HG03097 (cell line): ENCODE results near the gene MYL7.
A peak's percentile ranks its signal among the peaks of the same experiment; 100 is the strongest.
"Not testable (repeated sequence)": the region's sequence is repeated elsewhere in the genome, so short reads cannot be mapped to it uniquely, and the experiment has no call there.

Experiments used
- ATAC-seq: cut with Tn5 transposase; IDR thresholded peaks from one replicate; pipeline ENCODE4 v1.9.1; 2021; ENCODE audit not compliant: unreplicated experiment, low FRiP score

MYL7 gene

DNA sequence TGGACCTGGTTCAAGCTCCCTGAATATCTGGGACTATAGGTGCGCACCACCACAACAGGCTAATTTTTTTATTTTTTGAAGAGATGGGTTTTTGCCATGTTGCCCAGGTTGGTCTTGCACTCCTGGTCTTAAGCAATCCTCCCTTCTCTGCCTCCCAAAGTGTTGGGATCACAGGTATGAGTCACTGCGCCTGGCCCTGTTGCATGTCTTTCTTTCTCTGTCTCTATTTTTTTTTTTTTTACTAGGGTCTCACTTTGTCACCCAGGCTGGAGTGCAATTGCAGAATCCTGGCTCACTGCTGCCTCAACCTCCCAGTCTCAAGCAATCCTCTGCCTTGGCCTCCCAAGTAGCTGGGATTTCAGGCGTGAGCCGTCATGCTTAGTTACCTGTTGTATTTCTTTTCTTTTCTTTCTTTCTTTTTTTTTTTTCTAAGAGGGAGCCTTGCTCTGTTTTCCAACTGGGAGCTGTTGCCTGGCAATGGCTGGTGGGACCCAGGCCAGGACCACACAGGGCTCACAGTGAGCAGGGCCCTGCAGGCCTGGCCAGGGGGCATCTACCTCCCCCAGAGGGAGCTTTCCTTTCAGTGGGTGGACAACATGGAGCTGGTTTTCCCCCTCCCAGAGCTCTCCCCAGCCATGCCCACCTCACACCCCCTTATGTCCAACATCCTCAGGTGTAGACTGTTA lies 6.0 kb downstream of the MYL7 start:
- ATAC-seq = no peak

DNA sequence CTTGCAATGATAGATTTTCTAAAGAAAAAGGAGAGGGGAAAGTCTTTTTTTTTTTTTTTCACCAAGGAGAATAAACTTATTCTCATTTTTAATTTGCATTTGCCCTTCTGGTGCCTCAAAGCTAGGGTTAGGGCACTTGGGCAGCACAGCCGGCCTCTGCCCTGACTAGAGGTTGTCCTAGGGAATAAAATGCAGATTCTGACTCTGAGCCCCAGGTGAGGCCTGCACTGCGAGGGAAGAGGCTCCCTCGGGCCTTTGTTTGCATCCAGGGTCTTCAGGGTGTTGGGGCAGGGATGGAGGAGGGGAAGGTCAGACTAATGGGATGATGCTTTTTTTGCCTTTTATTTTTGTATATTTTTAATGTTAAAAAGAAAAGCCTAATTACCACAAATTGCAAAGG lies 7.8 kb downstream of the MYL7 start:
- no peak for ATAC-seq

DNA sequence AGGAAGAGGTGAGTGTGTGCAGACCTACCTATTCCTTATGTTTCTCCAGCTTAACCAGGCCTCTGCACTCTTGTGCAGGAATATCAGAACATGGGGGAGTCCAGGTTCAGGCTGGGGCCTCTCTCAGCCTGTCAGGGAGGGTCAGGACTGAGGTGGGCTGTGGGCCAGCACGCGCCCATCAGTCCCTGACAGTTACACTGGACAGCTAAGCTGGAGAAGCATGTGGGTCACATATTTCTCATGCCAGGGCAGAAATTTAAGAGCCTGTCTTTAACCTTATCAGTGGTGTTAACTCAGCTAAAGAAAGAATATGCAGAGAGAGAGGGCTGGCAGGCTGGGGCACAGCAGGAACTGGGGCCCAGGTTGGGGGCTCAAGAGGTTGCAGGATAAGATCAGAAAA lies 9.1 kb downstream of the MYL7 start:
- ATAC-seq = no peak

DNA sequence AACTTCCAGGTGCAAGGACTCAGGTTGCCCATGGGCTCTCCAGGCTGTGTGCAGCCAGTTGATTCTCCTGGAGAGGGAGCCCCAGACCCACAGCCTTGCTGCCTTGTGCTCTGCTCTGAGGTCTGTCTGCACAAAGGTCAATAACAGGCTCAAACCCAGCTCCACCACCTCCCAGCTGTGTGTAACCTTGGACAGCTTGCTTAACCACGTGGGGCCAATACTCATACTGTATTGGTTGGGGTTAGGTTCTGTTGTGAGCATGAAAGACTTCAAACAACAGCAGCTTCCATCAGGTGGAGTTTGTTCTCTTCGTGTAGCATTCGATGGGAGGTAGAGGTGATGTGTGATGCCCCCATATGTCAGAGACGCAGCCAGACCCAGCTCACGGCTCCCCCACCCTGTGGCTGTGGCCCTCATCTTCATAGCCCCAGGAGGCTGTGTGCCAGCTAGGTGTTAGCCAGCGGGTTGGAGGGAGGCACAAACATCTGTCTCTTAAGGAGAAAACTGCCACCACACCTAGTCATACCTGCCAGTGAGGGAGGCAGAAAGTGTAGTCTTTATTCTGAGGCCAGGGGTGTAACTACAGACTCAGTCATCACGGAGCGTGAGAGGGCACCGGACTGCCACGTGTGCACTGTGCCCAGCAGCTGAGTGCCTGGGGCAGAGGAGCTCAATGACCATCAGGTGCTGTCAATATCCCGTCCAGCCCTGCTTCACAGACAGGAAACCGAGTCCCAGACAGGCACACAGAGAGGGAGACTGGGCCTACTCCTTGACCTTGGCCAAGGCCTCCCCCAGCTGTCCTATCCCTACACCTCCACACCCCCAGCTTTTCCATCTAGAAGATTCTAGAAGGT lies 9.7 kb downstream of the MYL7 start:
- ATAC-seq = no peak

DNA sequence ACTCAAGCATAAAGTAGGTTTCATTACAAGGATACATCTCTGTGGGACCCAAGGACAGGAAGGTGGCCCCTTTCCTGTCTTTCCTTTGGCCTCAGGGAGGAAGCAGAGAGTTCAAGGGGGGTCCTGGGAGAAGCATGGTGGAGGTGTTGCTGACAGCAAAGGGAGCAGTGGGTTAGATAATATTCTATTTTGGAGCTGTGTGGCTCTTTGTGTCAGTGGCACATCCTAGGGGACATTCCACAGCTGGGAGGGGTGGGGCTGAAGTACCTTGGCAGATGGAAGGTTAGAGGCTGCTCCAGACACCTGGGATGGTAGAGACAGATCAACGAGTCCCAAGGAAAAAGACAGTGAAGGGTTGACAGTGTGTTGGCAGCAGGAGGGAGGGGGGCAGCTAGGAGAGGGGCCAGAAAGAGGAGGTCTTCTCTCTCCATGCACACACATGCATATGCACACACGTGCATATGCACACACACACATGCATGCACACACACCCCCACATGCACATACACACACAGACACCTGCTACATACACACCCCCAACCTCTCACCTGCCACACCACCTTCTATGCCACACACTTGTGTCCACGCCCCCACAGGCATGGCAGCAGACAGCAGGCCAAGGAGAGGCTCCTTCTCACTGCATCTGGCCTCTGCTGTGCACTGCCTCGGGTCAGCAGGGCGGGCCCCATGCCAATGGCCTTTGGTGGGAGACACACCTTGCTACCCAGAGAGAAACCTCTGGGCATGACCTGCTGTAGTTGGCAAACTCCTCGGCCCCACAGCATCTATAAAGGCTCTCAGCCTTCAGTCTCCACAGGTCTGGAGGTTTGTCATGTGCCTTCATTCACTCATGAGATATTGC lies 12.2 kb downstream of the MYL7 start:
- no peak for ATAC-seq

DNA sequence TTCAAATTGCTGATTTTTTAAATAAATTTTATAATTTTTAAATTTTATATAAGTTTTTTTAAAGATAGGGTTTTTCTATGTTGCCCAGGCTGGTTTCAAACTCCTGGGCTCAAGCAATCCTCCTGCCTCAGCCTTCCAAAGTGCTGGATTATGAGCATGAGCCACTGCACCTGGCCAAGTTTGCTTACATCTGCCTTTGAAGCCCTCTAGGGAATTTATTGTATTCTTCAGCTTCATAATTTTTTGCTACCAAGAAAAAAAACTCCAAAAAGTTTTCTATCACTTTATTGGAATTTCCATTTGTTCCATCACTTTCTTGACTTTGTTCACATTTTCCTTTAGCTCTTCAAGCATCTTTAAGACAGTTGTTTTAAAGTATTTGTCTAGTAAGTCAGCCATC lies 14.0 kb downstream of the MYL7 start:
- no peak for ATAC-seq

DNA sequence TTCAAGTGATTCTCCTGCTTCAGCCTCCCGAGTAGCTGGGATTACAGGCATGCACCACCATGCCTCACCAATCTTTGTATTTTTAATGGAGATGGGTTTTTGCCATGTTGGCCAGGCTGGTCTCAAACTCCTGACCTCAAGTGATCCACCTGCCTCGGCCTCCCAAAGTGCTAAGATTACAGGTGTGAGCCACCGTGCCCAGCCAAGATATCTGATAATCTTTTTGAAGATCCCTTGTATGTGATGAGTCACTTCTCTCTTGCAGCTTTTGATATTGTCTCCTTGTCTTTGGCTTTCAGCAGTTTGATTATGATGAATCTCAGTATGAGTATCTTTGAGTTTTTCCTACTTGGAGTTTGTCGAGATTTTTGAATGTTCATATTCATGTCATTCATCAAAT lies 14.6 kb downstream of the MYL7 start:
- ATAC-seq = not testable (repeated sequence)

DNA sequence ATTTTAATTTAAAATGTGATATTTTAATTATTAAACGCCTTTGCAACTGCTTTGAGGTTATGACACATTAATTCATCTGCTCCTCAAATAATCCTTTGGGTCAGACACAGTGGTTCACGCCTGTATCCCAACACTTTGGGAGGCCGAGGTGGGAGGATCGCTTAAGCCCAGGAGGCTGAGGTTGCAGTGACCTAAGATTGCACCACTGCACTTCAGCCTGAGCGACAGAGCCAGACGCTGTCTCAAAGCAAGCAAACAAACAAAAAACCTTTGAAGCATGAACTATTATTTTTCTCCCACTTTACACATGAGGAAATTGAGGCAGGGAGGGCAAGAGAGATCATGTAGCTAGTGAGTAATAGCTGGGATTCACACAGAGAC lies 16.3 kb downstream of the MYL7 start:
- ATAC-seq = no peak

DNA sequence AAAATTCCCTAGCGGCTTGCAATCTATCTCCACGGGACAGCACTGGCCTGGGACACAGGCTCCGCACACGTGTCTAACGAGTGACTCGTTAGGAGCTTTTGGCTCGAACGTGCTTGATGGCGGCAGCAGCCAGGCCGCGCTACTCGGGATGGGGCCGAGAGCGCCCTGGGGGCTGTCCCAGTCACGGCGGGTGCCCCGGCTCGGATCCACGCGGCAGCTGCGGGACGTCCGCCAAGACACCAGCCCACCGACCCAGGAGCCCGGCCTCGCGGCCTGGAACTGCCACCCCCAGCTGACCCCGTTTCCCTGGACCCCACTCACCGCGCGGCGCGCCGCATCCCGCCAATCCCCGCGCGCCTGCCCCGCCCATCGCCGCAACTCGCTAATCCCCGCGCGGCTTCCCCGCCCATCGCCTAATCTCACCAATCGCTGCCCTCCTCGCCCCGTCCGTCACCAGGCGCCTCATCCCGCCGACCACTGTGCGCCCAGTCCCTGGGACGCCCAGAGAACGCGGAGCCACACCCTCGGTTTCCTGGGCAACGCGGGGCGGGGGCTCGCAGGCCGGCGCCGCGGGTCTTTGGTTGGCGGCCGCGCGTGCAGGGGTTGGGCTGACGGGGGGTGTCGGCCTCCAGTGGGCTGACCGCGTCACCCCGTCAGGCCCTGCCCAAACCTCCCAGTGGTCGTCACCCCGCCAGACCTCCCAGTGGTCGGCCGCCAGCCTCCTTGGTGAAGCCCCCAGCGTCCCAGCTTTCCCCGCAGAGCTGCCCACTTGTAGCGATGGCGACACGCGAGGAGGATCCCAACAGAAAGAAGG lies 17.7 kb downstream of the MYL7 start, which contains the start of gene POLD2:
Gene POLD2 (minus strand): TSS at position 359 of the 814 bp plus-strand sequence. CDS start 1,495 bp downstream, outside the sequence.
- peak; percentile 98 for ATAC-seq

DNA sequence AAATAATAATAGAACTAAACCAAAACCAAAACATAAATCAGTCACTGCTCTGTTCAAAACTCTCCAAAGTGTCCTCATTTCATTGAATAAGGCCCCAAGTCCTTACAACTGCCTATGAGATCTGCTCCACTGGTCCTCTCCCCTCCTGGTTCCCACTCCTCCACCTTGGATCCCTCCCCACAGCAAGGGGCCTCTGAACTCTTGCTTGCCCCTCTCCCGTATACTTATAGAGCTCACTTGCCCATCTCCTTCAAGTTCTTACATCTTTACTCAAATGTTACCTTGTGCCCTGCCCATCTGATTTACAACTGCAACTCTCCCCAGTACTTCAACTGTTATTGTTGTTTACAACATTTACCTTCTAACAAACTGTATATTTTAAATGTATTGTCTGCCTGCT lies 18.6 kb downstream of the MYL7 start:
- no peak for ATAC-seq

DNA sequence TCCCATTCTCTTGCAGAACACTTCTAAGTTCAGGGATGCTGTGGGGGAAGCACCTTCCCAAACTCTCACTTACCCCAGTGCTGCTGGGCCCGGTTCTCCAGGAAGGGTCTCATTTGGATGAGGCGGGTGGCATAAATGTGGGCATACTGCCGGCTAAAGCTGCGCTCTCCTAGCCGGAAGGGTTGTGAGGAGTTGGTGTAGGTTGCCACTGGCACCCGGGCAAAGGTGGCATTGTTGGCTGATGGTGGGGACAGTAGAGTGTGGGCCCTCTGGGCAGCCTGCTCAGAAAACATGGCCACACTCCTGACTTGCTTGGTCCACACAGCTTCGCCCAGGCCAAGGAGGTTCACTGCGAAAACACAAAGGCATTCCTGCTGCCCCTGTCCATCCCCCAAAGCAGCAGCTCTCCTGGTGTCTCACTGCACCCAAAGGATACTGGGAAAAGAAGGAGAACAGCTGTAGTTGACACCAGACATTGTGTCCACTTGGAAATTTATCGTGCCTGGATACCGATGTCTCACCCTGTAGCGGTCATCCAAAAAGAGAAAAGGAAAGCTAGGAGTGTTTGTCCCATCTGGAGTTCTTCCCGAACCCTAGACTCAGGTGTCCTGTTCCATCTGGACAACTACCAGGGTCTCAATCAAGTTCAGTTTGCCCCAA lies 19.2 kb downstream of the MYL7 start:
- no peak for ATAC-seq

DNA sequence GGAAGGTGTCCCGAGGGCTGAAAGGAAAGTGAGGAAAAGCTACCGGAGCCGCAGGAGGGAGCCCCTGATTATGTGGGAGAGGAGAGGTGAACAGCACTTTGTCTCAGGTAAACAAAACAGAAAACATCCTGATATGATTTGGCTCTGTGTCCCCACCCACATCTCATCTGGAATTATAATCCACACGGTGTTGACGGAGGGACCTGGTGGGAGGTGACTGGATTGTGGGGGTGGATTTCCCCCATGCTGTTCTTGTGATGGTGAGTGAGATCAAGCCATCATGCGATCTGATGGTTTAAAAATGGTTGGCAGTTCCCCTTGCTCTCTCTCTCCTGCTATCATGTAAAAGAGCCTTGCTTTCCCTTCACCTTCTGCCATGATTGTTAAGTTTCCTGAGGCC lies 20.7 kb downstream of the MYL7 start:
- ATAC-seq = no peak

DNA sequence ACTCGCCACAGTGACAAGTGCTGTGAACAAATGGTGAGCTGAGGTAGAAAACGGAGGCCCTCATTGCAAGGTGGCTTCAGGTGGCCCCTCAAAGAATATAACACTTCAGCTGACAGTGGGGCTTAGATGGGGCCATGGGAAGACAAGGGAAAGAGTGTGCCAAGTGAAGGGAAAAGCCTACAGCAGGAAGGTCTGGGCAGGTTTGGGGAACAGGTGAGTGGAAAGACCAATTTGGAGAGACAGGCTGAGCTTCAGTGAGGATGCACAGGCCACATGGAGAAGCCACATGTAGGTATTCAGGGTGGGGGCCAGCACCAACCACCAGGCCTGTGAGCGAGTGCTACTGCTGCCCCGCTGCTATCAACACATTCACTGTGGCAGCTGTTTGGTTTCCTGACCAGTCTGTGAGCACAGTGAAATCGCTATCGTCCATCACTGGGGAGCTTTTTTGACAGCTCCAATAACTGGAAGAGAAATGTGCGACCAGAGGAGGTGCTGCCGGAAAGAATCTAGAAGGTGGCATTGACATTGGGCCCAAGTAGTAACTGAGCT lies 21.2 kb downstream of the MYL7 start:
- no peak for ATAC-seq

DNA sequence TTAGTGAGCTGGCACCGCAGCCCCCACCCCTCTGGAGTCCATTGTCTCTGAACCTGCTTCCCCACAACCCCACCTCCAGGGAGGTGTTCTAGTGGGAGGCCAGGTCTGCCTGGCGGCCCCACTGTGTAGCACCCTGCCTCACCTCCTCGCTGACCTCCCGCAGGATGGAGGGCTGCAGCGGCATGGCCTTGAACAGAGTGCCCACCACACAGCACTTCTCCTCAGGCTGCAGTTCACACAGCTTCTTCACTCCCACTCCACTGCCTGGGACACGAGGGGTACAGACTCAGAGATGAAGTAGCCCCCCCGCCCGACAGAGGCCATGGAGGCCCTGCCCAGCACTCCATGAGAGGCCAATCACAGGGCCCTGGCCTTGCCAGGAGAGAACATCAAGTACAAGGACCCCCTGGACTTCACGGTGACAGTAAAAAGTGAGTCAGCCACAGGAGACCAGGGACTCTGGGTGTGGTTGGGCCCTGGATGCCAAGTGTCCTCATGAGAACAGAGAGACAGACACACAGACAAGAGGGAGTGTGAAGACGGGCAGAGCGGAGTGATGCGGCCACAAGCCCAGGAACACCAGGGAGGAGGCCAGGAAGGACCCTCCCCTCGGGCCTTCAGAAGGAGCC lies 23.2 kb downstream of the MYL7 start:
- no peak for ATAC-seq

DNA sequence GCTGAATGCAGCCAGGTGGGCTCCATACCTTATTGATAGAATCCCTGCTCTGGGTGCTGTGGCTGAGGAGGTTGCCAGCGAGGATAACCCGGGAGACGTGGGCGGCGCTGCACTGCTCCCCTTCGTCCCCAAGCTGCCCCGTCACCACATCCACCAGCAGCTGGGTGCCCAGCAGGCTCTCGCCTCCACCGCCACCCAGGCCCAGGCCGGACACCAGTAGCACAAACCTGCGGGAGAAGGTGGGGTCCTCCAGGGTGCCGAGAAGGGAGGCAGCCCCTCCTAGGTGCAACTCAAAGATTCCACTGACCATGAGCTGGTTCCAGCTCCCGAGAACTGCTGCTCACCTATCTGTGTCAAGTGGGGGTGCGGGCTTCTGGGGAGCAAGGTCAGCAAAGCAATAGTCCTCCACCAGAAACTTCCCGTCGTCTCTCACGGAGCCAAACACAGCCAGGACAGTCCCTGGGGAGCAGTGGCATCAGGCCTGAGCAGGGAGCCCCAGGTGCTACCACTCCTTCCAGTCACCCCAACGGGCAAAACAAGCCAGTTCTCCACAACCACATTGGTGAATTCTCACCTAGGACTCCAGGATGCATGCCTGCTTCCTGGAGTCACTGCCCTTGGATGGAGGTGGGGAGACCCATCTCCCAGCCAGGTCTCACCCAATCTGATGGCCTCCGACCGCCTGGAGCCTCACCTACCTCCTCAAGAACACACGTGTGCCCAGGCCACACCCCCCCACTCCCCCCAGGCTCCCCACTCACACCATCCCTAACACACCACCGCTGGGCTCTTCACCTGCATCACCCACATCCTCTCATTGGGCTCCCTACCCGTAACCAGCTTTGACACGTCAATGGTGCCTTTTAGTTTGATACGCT lies 24.1 kb downstream of the MYL7 start:
- no peak for ATAC-seq

DNA sequence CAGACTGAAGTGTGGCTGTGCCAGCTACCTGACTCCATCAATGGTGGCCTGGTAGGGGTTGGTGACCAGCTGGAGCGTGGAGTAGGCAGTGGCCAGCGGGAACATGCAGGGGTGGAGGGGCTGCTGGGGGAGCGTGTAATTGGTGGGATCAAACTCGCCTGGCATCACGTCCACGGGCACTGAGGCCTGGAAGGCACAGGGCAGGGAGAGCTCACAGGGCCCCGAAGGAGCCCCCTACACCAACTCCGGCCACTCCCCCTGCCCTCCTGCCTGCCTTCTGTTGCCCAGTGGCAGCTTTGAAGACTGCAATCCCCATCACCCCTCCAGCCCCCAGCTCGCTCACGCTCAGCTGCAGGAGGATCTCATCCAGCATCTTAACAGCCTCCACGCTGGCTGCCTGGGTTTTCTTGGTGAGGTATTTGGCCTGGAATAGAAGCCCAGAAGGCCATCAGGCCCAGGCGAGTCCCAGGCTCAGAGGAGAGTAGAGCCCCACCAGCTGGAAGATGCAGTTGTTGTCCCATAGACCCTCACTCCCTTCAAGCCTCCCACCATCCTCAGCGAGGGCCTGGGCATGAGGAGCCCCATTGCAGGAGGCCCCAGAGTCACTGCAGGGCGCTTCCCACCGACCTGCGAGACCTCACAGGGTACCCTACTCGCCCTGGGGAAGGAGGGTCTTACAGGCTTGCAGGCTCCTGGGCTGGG lies 24.9 kb downstream of the MYL7 start:
- no peak for ATAC-seq

DNA sequence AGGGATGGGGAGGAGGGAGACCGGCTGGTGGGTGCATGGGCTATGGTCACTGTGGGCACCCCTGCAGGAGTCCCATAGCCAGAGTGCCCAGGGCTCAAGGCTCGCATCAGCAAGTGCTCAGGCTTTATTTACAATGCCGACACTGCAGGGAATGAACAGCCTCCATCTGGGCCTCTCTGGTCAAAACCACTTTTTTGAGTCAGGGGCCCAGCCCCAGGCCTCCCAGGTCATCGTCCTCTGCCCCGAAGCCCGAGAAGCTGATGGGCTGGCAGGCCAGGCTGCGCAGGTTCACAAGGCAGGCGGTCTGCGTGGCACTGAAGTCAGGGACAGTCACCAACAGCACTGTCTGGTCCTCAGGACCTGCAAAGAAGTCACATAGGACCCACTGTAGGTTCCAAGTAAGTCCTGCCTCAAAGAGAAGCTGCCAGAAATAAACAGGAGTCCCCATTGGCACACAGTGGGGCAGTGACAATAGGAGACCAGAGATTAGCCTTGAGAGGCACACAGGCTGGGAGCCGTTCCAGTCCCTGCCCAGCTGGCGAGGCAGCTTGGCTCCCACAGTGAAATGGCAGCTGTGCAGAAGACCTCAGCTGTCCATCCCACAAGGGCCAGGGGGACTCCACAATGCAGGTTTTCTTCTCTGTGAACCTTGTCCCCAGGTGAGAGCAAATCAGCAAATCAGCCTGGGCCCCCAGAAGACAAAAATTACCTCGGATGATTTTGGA lies 26.4 kb downstream of the MYL7 start:
- no peak for ATAC-seq
